M059J (cell line): ENCODE measurements around the gene MALRD1. TPM values are rescaled to one million over a fixed set of nuclear protein-coding genes. Genes with fewer than 3 reads are reported as not detected.

Experiments used
- DNase-seq: peaks from one replicate; pipeline ENCODE4 v3.0.0-alpha.2; 2012; ENCODE audit warnings: low read depth
- total RNA-seq: library from RNA; depleted of rRNA; stranded (reverse); fragments of >200 nt; shearing (Covaris generic); gene quantifications from 2 replicates; pipeline ENCODE4 v1.2.3, GENCODE V29; 2014; rRNA removed

The MALRD1 gene
- not detected in 2 replicates for total RNA-seq

DNA sequence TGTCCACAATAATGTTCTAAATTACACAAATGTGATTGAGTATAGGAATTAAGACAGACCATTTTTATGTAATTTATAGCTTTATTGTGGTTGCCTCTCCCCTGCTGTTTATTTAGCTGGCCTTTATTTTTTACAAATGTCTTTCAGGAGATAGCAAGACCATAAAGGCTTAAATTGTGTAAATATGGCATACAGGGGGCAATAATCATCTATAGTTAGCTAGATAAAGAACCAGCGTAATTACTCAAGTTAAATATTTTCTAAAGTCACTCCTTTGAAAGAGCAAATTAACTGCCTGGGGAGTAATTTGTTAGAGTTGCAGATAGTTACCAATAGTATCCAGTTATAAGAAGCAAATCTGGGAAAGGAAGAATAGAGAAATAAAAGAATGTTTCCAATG lies at the start of gene MALRD1:
Gene MALRD1, plus strand, starts transcription at position 313 of the 400 bp plus-strand sequence. CDS start 138 bp downstream, outside the sequence.
- no peak for DNase-seq

DNA sequence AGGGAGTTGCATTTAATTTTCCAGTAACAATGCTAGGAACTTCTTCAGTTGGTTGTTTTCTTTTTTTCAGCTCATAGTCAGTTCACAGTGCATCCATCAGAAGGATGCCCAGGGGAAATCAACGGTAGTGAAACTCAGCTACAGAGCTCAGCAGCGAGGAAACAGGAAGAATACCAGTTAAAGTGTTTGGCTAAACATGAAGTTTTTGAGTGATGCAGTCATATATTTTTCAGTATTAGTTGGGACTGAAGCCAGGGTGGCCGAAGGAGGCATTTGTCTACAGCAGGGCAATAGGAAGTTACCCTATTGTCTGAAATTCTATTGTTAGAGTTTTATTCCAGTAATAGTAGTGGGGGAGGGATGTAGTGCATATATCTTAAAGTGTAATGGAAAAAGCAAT lies 45.3 kb upstream of the MALRD1 start:
- no peak for DNase-seq

DNA sequence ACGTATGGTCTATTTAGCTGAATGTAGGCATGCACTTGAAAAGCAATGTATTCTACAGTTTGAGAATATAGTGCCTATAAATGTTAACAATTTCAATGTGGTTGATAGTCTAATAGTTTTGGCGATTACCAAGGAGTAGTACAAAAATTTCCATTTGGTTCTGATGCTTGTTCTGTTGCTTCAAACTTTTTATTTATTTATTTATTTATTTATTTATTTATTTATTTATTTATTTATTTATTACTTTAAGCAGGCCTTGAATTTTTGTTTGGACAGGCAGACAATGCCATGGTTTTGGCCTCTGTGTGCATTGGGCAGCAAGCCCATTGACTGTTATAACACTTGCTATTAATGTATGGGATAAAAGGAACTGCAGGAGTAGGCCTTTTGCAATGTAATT lies 36.5 kb upstream of the MALRD1 start:
- no peak for DNase-seq

DNA sequence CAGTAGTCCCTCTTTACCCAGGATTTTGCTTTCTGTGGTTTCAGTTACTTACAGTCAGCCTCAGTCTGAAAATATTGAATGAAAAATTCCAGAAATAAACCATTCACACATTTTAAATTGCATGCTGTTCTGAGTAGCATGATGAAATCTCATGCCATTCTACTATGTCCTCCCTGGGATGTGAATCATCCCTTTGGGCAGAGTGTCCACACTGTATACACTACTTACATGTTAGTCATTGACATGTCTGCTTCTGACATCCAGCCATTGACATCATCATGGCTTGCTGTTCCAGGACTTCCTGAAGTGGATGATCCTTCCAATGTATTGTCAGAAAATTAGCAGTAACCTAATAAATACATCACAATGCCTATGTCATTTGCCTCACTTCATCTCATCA lies 34.6 kb upstream of the MALRD1 start:
- DNase-seq: peak; percentile 45

DNA sequence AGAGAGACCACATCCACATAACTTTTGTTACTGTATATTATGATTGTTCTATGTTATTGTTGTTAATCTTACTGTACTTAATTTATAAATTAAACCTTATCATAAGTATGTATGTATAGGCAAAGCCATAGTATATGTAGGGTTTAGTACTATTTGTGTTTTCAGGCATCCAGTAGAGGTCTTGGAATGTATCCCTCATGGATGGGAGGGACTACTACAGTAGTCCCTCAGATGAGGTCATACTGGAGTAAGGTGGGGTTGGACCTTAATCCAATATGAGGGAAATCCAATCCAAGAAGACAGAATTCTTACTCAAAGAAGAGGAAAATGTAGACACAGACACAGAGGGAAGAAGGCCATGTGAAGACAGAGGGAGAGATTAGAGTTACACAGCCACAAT lies 34.1 kb upstream of the MALRD1 start:
- no peak for DNase-seq

DNA sequence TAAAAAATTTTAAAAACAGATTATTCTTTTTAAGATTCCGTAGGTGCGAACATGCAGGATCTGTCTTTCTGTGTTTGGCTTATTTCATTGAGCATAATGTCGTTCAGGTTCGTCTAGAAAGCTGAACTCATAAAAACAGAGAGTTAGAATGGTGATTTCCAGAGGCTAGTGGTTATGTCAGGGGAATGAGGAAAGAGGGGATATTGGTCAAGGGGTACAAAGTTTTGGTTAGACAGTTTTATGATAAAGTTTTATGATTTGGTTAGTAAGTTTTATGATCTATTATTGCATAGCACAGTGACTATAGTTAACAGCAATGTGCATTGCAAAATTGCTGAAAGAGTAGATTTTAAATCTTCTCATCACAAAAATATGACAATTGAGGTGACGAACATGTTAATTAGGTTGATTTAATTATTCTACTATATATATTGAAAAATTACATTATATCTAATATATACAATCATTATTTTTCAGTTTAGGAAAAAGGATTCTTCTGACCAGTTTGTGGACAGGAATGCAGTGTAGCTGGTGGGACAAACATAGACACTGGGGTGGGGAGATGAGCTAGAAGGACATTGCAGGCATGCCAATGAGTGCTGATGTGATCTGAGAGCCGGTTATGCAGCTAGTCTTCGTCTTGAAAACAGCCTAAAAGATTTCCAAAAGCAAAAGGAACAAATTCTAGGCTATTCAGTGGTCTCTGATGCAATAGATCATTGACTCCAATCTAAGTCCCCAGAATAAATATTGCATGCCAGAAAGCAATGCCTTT lies 31.3 kb upstream of the MALRD1 start:
- no peak for DNase-seq

DNA sequence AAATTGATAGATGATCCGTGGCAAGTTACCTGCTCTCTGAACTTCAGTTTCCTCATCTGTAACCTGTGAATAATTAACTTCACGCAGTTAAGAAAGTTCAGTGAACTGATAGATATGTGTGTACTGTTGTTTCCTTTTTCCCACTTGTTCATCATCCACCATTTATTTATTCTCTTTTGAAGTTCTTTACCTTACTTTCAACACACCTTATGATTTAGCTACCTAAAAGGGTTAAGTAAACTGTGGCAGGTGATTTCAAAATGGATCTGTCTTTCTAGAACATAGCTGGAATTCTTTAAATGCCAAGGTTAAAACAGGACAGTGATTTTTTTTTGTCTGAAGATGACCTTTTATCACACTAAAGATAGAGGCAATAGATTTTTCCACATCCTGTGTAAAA lies 27.4 kb upstream of the MALRD1 start:
- DNase-seq: no peak

DNA sequence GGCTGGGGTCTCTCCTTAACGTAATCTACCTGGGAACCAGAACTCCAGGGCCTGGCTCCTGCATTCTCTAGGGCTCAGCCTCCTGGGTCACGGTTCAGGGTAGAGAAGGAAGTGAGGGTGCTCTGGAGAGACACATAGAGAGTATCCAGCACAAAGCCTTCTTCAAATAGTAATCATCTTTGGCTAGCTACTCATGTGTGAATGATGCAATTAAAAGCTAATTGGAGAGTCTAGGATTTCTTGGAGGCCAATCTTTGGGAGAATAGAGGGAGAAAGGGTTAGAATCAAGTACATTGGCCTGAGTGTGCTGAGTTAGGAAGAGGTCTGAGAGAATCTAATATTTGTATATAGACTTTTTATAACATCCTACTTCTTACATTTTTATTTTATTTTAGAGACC lies 24.0 kb upstream of the MALRD1 start:
- DNase-seq: no peak

DNA sequence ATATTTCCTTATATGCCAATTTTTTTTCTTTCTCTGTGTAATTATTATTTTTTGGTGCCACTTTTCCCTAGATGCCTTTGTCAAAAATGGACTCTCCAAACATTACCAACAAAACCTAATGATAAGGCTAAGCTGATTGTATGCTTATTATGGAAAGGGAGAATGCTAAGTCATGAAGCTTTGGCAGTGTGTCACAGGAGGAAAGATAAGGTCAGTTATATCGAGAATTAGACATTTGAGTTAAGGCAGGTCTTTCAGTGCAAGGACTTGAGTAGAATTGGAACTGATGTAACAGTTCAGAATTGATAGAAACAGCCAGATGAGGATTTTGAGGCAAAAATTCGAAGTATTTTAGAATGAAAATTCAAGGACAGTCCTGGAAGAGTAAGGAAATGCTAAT lies 16.8 kb upstream of the MALRD1 start:
- DNase-seq: no peak

DNA sequence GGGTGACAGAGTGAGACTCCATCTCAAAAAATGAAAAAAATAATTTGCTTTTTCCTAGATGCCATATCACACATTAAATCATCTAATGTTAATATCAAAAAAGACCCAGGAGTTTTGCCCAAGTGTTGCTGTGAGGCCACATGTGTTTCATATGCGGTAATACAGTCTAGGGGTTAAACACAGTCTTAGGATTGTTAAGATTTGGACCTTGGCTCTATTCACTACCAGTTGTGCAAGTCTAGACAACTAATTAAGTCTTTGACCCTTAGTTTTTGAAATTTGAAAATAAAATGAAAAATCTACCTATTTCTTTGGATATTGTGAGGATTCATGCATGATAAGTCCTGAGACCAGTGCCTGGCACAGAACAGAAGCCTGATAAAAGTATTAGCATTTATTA lies 14.9 kb upstream of the MALRD1 start:
- no peak for DNase-seq

DNA sequence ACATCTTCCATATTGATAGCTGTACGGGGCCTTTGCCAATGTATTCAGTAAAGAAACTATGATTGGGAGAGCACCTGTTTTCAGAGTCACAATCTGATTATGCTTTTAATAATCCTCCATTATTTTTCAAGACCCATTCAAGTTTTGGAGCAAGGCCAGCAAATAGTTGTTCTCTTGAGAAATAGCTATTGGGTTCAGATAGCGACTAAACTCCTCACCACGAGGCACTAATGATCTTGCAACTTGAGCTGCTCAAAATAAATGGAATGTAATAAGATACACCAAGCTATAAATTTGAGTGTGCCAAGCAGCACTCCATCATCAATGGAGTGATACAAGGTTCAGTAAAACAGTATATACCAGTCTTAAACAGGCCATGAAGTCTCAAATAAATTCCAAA lies 7.4 kb upstream of the MALRD1 start:
- no peak for DNase-seq

DNA sequence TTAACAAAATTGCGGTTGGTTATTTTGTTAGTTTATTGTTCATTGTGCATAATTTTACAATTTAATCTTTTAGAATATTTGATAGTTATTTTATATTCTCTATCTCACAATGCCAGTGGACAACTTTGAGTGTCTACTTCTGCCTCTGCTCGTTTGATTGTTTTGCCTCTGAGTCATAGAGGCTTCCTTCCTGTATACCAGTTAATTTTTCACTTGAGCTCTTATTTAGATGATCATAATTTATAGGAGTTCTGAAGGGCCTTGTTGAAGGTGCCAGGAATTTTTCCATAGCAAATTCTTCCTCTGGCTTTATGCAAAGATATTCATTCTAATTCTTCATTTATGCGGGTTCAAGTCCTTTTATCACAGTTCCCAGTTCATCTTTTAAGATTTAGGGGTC lies 5.2 kb upstream of the MALRD1 start:
- peak; percentile 1 for DNase-seq

DNA sequence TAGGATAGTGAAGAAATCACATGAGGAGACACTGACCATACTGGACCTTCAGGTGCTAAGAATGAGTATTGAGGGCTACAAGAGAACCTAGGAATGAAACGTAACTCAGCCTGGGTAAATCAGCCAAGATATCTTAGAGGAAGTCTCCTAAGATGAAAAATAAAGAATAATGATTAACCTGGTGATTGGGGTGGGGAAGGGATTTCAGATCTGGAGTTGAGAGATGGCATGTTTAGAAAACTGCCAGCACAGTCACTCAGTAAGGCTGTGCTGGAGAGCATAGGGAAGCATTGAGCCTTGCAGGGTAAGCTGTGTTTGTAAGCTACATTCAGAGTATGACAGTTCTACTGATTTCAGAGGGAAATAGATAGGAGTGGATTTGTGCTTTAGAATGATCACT lies 1.9 kb upstream of the MALRD1 start:
- no peak for DNase-seq

DNA sequence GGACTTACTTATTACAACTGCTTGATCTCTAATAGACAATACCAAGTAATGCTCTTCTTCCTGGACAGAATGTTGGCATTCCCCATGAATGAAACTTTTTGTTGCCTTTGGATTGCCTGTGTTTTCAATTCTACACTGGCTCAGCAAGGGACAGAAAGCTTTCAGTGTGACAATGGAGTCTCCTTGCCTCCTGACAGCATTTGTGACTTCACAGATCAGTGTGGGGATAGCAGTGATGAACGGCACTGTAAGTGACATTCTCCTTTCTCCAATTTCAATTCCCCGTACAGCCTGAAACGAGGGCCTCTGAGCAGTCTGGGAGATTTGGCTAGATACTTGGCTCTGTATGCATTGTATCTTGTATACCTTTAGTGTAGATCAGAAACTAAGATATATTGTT lies 290 bp downstream of the MALRD1 start:
- DNase-seq: no peak

DNA sequence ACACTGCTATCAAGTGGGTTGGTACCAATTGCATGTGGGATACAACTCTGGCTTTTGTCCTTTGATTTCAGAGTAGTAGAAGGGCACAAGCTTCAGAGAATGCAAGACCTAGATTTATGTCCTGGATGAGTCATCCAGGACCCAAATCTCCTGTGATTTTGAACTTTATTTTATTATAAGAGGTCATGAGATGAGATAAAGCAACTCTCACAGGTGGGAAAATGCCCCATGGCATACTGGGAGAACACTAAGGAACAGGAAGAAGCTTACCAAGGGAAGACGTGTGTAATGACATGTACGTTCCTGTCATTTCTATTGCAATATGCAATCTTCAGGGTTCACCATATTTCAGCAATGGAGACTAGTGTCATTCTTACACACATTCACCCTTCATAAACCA lies 966 bp downstream of the MALRD1 start:
- DNase-seq: no peak

DNA sequence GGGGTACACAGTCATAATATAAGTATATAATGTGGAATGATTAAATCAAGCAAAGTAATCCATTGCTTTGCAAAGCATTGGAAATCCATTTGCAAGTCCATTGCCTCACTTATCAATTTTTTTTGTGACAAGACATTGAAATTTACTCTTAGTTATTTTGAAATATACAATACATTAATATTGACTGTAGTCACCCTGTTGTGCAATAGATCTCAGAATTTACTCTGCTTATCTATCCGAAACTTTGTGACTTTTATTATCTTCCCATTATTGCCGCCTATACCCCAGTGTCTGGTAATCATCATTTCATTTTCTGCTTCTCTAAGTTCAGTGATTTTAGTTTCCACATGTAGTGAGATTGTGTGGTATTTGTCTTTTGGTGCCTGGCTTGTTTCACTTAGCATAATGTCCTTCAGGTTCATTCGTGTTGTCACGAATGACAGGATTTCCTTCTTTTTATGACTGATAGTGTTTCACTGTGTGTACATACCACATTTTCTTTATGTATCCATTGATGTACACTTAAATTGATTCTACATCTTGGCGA lies 5.8 kb downstream of the MALRD1 start:
- no peak for DNase-seq

DNA sequence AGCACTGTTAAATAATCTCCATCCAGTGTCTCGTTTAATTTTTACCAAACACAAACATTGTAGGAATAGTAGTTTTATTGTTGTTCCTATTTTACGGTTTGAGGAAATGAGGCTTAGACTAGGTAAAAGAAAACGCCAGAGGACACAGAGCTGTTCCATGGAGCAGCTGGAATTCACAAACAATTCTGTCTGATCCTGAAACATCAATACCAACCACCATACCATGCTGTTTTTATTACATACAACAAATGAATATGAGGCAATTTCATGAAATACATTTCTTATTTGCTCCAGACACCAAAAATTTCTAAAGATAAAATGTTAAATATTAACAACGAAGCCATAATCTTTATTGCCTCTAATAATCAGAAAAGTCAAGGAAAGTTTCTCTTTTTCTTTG lies 9.4 kb downstream of the MALRD1 start:
- no peak for DNase-seq

DNA sequence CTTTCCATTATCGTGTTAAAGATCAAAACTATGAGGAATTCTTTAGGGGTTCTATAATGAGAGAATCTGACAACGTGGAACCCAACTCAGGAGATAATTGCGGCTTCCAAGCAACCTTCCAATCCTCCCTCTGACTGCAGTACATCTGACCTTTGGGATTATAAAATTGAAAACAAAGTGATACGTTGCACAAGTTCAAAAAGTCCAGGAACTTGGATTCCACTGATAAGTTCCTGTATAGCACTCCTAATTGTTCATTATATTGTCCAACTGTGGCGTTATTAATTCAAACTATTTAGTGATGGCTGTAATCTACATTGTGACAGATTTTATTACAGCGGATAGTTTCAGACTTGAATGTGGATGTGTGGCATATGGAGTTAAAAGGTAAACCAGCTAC lies 15.4 kb downstream of the MALRD1 start:
- no peak for DNase-seq

DNA sequence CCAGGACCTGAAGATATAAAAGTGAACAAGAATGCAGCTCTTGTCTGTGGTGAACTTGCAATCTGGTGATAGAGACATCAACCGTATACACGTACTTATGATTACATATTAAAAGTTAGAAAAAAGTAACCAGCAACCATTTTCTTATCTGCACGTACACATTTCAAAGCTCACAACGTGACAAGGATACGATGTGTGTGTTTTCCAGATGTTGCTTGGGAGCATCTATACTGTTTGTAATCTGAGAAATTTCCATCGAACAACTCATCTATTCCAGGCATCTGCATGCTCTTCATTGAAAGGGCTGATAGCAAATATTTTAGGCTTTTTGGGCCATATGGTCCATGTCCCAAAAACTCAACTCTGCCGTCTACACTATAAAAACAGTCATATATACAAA lies 23.3 kb downstream of the MALRD1 start:
- DNase-seq: no peak

DNA sequence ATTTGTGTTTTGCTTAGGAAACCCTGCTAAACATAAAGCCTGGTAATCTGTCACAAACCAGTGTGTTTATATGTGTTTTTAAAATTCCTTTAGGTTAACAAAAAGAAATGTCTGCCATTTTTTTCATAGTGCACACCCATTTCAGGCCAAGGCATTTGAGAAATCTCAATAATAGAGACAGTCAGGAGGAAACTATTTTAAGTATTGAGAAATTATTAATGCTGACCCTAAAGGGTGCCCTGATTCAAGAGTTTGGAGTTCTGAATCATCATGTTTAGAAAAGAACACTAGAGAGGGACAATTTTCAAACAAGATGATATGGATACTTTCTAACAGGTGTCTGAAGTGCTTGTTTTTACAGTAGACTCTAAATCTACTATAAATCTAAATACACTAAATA lies 28.7 kb downstream of the MALRD1 start:
- no peak for DNase-seq

DNA sequence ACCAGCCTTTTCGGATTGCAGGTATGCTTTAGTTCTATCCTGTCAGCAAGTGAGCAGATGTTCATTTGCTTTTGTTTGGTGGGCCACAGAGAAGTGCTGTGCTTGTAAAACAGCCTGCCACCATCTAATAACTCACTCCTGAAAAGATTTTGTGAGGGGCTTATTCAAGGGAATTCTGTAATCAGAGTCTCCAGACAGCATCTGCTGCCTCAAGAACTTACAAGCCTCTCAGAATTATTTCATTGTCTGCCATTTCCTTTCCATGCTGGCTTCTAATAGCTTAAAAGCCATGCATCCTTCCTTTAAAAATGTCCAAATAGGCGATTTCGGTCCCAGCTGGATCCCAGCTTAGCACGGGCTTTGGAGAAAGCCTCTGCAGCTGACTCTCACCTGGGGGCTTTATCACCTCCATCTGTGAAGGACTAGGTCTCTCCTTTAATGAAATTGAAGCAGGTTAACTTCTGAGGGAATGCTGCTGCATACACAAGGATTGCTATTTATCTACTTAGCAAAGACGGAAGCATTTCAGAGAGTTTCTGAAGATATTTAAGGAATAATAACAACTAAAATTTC lies 48.0 kb downstream of the MALRD1 start:
- DNase-seq: no peak

DNA sequence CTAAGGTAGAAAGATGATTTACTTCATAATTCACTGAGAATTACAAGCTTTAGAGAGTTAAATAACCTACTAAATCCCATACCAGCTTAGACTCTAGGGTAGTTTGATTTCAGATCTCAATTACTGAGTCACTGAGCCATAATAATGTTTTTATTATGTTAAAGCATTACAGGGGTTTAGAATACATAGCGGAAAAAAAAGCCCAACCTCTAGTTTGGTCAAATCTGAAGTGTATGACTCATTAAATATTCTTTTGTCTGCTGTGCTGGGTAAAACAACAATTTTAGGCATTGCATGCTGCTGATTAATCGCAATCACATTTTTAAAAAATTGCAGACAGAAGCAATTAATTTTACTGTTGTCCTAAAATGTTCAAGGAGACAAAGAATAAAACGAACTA lies 48.5 kb downstream of the MALRD1 start:
- peak; percentile 12 for DNase-seq

DNA sequence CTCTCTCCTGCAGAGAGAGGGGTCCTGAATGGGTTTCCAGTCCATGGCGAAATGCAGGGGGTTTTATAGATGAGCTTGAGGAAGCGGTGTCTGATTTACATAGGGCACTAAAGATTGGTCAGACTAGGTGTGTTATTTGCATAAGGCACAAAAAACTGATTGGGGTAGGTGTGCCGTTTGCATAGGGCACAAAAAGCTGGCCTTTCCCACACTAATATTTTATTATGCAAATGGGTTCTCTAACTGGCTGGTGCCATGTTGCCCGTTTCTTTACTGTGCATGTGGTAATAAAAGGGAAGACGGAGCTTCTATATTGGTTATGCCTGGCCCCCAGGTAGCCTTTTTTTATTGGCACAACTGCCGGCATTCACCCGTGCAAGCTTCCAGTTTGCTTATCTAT lies 50.2 kb downstream of the MALRD1 start:
- DNase-seq: no peak

DNA sequence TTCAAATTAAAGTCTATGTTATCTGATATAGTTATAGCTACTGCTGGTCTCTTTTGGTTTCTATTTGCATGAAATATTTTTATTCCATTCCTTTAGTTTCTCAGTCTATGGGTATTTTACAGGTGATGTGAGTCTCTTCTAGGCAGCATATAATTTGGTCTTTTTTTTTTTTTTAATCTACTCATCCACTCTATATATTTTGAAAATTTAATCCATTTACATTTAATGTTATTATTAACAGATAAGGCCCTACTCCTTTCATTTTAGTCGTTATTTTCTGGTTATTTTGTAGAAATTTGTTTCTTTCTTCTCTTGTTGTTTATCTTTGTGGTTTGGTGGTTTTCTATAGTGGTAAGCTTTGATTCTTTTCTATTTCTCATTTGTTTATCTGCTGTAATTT lies 58.8 kb downstream of the MALRD1 start:
- DNase-seq: peak; percentile 0
